WI38 (cell line): ENCODE measurements around the gene INPP4B.

Experiments
- H3K4me3 ChIP-seq: 2 replicates; pipeline ENCODE4 v1.5.1; 2011; ENCODE audit warnings: low read depth, mild to moderate bottlenecking, control low read depth, low read length
- CTCF ChIP-seq: IDR thresholded peaks from 2 replicates; pipeline ENCODE4 v1.5.1; 2012; ENCODE audit warnings: low read depth, mild to moderate bottlenecking, control low read depth, low read length

INPP4B gene

DNA sequence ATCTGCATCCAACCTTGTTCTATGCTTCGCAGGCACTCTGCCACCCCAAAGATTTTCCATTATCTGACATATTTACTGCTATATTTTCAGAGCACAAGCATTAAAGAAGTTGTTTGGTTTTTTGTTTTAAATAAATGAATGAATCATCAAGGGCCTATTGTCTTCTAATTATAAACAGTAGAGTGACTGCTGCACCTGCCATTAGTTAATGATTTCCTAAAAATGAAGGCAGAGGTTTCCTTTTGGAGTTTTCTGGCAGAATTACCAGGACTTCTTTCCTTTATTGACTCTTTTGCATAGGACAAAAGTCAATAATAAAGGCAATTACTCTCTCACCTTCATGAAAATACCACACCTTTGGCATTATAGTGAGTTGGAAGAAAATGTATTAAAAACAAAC lies 238.1 kb downstream of the INPP4B start:
- H3K4me3 ChIP-seq = no peak overlapping the region
- no peak for TF ChIP-seq CTCF

DNA sequence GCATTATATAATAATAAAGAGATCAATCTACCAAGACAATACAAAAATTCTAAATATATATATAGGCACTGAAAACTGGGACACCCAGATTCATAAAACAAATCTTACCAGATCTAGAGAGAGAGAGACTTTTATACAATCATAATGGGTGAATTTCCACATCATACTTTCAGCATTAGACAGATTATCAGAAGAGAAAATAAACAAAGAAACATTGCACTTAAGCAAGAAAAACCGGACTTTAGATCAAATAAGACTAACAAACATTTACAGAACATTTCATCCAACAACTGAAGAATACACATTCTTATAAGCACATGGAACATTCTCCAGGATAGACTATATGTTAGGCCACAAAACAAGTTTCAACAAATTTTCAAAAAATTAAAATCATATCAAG lies 245.1 kb downstream of the INPP4B start:
- TF ChIP-seq CTCF = no peak
- no peak overlapping the region for H3K4me3 ChIP-seq

GRCh38 chr4:142598132-142598531 lies 248.0 kb downstream of the INPP4B start:
- TF ChIP-seq CTCF = no peak
- H3K4me3 ChIP-seq = no peak overlapping the region

- no peak overlapping the region for H3K4me3 ChIP-seq
- no peak for TF ChIP-seq CTCF
These were observed 249.5 kb downstream of the INPP4B start for GRCh38 chr4:142596595-142596994.

DNA sequence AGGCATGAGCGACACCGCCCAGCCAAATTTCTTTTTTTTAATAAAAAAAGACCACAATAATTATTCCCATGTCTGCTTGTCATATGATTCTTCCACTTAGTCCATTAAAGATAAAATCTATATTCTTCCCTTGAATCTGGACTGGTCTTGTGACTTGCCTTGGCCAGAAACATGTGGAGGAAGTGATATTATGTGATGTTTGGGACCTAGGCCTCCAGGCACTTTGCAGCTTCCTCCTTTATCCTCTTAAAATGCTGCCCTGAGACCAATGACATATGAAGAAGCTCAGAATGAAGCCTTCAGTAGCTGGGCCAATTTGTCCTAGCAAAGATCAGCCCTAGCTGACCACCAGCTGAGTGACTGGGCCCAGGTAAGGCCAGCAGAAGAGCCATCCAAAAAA lies 250.0 kb downstream of the INPP4B start:
- no peak for TF ChIP-seq CTCF
- no peak overlapping the region for H3K4me3 ChIP-seq

- TF ChIP-seq CTCF = no peak
- H3K4me3 ChIP-seq = no peak overlapping the region
These were observed 250.8 kb downstream of the INPP4B start for GRCh38 chr4:142595222-142595871.

GRCh38 chr4:142585411-142585810 lies 260.7 kb downstream of the INPP4B start:
- H3K4me3 ChIP-seq = no peak overlapping the region
- TF ChIP-seq CTCF = no peak
